ENCODE measurements around the gene ZXDA. TPM values are rescaled to one million over a fixed set of nuclear protein-coding genes. Genes with fewer than 3 reads are reported as not detected.
A peak's percentile ranks its signal among the peaks of the same experiment; 100 is the strongest.
"Not testable (repeated sequence)": the region's sequence is repeated elsewhere in the genome, so short reads cannot be mapped to it uniquely, and the experiment has no call there.

ZXDA gene
- total RNA-seq, result 1 to 10 TPM; 3.8 to 4.4 TPM
- long read RNA-seq, full-length matches to known transcripts, result 3 of 3 reads
- long read RNA-seq, partial matches to known transcripts, result 0 of 3 reads
- long read RNA-seq, other reads (novel, unspliced or antisense), result 0 of 3 reads

GRCh38 chrX:57910287-57910912, at the start of gene ZXDA:
Gene ZXDA, minus strand, starts transcription at chrX:57910458. Its CDS starts 38 bp downstream, at chrX:57910420.
- not testable (repeated sequence) for DNase-seq
- ATAC-seq, result peak; percentile 60
- intact Hi-C loops (cut with DNase I, micrococcal nuclease), result loop anchor here in 1 of 2 donors (10.0 kb wide), 1 partner anchor 316 kb away; the partner anchor contains the start of gene ZXDB

- ATAC-seq, result no peak
- intact Hi-C loops (cut with DNase I, micrococcal nuclease), result no loop called here
- DNase-seq, result peak in 1 of 2 donors; percentile 13
These were observed 42.0 kb upstream of the ZXDA start for GRCh38 chrX:57952320-57952678.

- intact Hi-C loops (cut with DNase I, micrococcal nuclease), result no loop called here
- peak; percentile 10 to 38 for DNase-seq
- no peak for ATAC-seq
These were observed 41.5 kb upstream of the ZXDA start for GRCh38 chrX:57951666-57952319.

- intact Hi-C loops (cut with DNase I, micrococcal nuclease), result no loop called here
- no peak for DNase-seq
- no peak for ATAC-seq
These were observed 23.1 kb upstream of the ZXDA start for GRCh38 chrX:57933321-57933720.

- ATAC-seq (no peak), DNase-seq (no peak)
- intact Hi-C loops (cut with DNase I, micrococcal nuclease), result no loop called here
These were observed 22.0 kb upstream of the ZXDA start for GRCh38 chrX:57932266-57932665.

- DNase-seq, result no peak
These were observed 19.8 kb upstream of the ZXDA start for GRCh38 chrX:57930051-57930450.

GRCh38 chrX:57929373-57929772, 19.1 kb upstream of the ZXDA start:
- DNase-seq, result no peak
- ATAC-seq, result no peak
- intact Hi-C loops (cut with DNase I, micrococcal nuclease), result loop anchor here in 1 of 2 donors (5.0 kb wide), 1 partner anchor 112 kb away; no protein-coding TSS in a partner anchor

More at GRCh38 chrX:57930051-57930450, 19.8 kb upstream of the ZXDA start:
- intact Hi-C loops (cut with DNase I, micrococcal nuclease), result no loop called here
- ATAC-seq, result no peak

GRCh38 chrX:57925806-57926205, 15.5 kb upstream of the ZXDA start:
- DNase-seq (no peak), ATAC-seq (no peak)
- intact Hi-C loops (cut with DNase I, micrococcal nuclease), result loop anchor here in 1 of 2 donors (5.0 kb wide), 1 partner anchor 109 kb away; no protein-coding TSS in a partner anchor

GRCh38 chrX:57918750-57919436, 8.6 kb upstream of the ZXDA start:
- peak; percentile 75 for ATAC-seq
- intact Hi-C loops (cut with DNase I, micrococcal nuclease), result loop anchor here in 1 of 2 donors (10.0 kb wide), 1 partner anchor 324 kb away; the partner anchor contains the start of gene ZXDB
- peak in 1 of 2 donors; percentile 40 for DNase-seq

GRCh38 chrX:57915680-57916079, 5.4 kb upstream of the ZXDA start:
- intact Hi-C loops (cut with DNase I, micrococcal nuclease), result loop anchor here in 1 of 2 donors (10.0 kb wide), 1 partner anchor 321 kb away; the partner anchor contains the start of gene ZXDB
- ATAC-seq (no peak), DNase-seq (no peak)

GRCh38 chrX:57909595-57910286, 517 bp downstream of the ZXDA start:
- intact Hi-C loops (cut with DNase I, micrococcal nuclease), result loop anchor here in 1 of 2 donors (10.0 kb wide), 1 partner anchor 315 kb away; the partner anchor contains the start of gene ZXDB
- DNase-seq (peak in 1 of 2 donors; percentile 48), ATAC-seq (peak; percentile 87)

GRCh38 chrX:57908972-57909594, 1.2 kb downstream of the ZXDA start:
- DNase-seq; intact Hi-C loops (cut with DNase I, micrococcal nuclease): not testable (repeated sequence)
- peak; percentile 58 for ATAC-seq

GRCh38 chrX:57906790-57907189, 3.5 kb downstream of the ZXDA start:
- no peak for ATAC-seq
- intact Hi-C loops (cut with DNase I, micrococcal nuclease), result no loop called here
- DNase-seq, result no peak

- intact Hi-C loops (cut with DNase I, micrococcal nuclease), result no loop called here
- ATAC-seq (no peak), DNase-seq (no peak)
These were observed 5.1 kb downstream of the ZXDA start for GRCh38 chrX:57905141-57905540.

GRCh38 chrX:57904176-57904880, 5.9 kb downstream of the ZXDA start:
- DNase-seq, result no peak
- intact Hi-C loops (cut with DNase I, micrococcal nuclease), result no loop called here
- no peak for ATAC-seq

- DNase-seq (no peak), ATAC-seq (no peak)
- intact Hi-C loops (cut with DNase I, micrococcal nuclease), result no loop called here
These were observed 7.6 kb downstream of the ZXDA start for GRCh38 chrX:57902633-57903032.

GRCh38 chrX:57901466-57901865, 8.8 kb downstream of the ZXDA start:
- intact Hi-C loops (cut with DNase I, micrococcal nuclease), result no loop called here
- DNase-seq, result no peak
- no peak for ATAC-seq

GRCh38 chrX:57900975-57901374, 9.3 kb downstream of the ZXDA start:
- ATAC-seq, result no peak
- DNase-seq, result no peak
- intact Hi-C loops (cut with DNase I, micrococcal nuclease), result no loop called here

Measured in left colon (tissue), 2 donors.